ENCODE results near the gene CCM2L.

DNA sequence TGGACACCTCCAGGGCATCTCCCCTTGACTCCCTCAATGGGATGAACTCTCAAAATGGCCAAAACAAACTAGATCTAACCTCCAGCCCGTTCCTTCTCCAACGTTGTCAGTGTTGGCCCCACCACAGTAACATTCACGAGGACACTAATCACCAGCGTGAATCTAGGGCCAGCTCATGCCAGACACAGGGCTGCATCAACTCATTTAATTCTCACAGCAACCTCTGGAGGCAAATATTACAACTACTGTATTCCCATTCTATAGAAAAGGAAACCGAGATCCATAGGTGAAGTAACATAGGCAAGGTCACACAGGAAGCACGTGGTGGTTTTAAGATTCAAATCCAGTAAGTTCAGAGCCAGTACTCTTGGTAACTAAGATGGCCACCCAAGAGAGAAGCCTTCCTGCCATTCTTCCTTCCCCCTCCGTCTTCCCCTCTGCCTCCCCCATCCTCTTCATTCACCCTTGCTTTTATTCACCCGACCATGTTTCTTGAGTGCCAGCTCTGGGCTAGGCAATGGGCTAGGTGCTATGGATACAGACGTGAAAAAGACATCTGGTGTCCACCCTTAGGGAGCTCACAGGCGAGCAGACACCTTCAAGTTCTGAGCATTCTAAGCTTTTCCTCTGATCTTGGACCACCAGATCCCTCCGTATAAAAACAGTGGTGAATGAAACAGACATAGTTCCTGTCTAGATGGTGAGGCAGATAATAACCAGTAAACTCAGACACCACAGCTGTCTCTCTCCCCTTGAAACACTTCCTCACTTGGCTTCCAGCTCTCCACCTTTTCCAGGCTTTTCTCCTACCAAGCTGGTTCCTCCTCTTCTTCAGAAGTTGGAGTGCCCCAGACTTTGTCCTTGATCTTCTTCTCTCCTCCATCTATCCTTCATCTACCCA lies 9.6 kb downstream of the CCM2L start:
- TF ChIP-seq, protein P1, sequence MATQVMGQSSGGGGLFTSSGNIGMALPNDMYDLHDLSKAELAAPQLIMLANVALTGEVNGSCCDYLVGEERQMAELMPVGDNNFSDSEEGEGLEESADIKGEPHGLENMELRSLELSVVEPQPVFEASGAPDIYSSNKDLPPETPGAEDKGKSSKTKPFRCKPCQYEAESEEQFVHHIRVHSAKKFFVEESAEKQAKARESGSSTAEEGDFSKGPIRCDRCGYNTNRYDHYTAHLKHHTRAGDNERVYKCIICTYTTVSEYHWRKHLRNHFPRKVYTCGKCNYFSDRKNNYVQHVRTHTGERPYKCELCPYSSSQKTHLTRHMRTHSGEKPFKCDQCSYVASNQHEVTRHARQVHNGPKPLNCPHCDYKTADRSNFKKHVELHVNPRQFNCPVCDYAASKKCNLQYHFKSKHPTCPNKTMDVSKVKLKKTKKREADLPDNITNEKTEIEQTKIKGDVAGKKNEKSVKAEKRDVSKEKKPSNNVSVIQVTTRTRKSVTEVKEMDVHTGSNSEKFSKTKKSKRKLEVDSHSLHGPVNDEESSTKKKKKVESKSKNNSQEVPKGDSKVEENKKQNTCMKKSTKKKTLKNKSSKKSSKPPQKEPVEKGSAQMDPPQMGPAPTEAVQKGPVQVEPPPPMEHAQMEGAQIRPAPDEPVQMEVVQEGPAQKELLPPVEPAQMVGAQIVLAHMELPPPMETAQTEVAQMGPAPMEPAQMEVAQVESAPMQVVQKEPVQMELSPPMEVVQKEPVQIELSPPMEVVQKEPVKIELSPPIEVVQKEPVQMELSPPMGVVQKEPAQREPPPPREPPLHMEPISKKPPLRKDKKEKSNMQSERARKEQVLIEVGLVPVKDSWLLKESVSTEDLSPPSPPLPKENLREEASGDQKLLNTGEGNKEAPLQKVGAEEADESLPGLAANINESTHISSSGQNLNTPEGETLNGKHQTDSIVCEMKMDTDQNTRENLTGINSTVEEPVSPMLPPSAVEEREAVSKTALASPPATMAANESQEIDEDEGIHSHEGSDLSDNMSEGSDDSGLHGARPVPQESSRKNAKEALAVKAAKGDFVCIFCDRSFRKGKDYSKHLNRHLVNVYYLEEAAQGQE (IDR thresholded peaks at IDR 0.05; ENCODE audit: borderline replicate concordance): no peak
- TF ChIP-seq, protein P1 (CRISPR knock-in tag; IDR thresholded peaks at IDR 0.05; ENCODE audit: low read depth): no peak
- TF ChIP-seq ZNF232 (CRISPR knock-in tag; IDR thresholded peaks at IDR 0.05): no peak
- no peak for TF ChIP-seq KLF1 (tag; IDR thresholded peaks at IDR 0.05)
- no peak for TF ChIP-seq NEUROD1 (IDR thresholded peaks at IDR 0.05; ENCODE audit: borderline replicate concordance, low read depth, low read length, partially characterized antibody)
- TF ChIP-seq ZFP1 (CRISPR knock-in tag; IDR thresholded peaks at IDR 0.05): no peak
- no peak for TF ChIP-seq NCOA1 (IDR thresholded peaks at IDR 0.05; ENCODE audit: low read depth)
- TF ChIP-seq, protein P2, sequence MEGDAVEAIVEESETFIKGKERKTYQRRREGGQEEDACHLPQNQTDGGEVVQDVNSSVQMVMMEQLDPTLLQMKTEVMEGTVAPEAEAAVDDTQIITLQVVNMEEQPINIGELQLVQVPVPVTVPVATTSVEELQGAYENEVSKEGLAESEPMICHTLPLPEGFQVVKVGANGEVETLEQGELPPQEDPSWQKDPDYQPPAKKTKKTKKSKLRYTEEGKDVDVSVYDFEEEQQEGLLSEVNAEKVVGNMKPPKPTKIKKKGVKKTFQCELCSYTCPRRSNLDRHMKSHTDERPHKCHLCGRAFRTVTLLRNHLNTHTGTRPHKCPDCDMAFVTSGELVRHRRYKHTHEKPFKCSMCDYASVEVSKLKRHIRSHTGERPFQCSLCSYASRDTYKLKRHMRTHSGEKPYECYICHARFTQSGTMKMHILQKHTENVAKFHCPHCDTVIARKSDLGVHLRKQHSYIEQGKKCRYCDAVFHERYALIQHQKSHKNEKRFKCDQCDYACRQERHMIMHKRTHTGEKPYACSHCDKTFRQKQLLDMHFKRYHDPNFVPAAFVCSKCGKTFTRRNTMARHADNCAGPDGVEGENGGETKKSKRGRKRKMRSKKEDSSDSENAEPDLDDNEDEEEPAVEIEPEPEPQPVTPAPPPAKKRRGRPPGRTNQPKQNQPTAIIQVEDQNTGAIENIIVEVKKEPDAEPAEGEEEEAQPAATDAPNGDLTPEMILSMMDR (IDR thresholded peaks at IDR 0.05 in 2 of 3, conservative IDR thresholded peaks at IDR 0.05 in 1 of 3; ENCODE audit: insufficient read depth in 2 of 3, low read depth in 1 of 3, low read length in 3 of 3): no peak
- TF ChIP-seq RCOR1 (IDR thresholded peaks at IDR 0.05; ENCODE audit: borderline replicate concordance in 1 of 2, low read depth in 2 of 2, low read length in 2 of 2): no peak

Measured in K562 (cell line).